Karpas-422 (cell line): ENCODE measurements around the gene NEURL1. TPM values are rescaled to one million over a fixed set of nuclear protein-coding genes. Genes with fewer than 3 reads are reported as not detected.

ENCODE experiments used
- DNase-seq: peaks from one replicate; pipeline ENCODE4 v3.0.0-alpha.2; 2015
- H2AFZ ChIP-seq: fragments of 200-600 bp; sonication (generic); 2 replicates; pipeline ENCODE4 v1.6.1; 2014; ENCODE audit warnings: antibody characterized with exemption, low read length, mixed read lengths
- H3K27ac ChIP-seq: fragments of 200-600 bp; sonication (generic); 2 replicates; pipeline ENCODE4 v1.5.1; 2014; ENCODE audit warnings: mild to moderate bottlenecking, low read length, moderate library complexity
- H3K27me3 ChIP-seq: fragments of 200-600 bp; sonication (generic); 2 replicates; pipeline ENCODE4 v1.6.1; 2014; ENCODE audit warnings: low read length, mixed read lengths
- H3K36me3 ChIP-seq: fragments of 200-600 bp; sonication (generic); 2 replicates; pipeline ENCODE4 v1.6.1; 2014; ENCODE audit warnings: low read length, mixed read lengths; ENCODE audit not compliant: insufficient read depth
- H3K4me1 ChIP-seq: fragments of 200-600 bp; sonication (generic); 2 replicates; pipeline ENCODE4 v1.6.1; 2014; ENCODE audit warnings: mild to moderate bottlenecking, low read length, mixed read lengths
- H3K4me2 ChIP-seq: fragments of 200-600 bp; sonication (generic); 2 replicates; pipeline ENCODE4 v1.6.1; 2014; ENCODE audit warnings: low read length, low read depth, mild to moderate bottlenecking; ENCODE audit not compliant: poor library complexity, severe bottlenecking
- H3K4me3 ChIP-seq: fragments of 200-600 bp; sonication (generic); 2 replicates; pipeline ENCODE4 v1.5.1; 2014; ENCODE audit warnings: mild to moderate bottlenecking, antibody characterized with exemption, low read length, mixed read lengths
- H3K79me2 ChIP-seq: fragments of 200-600 bp; sonication (generic); 2 replicates; pipeline ENCODE4 v1.6.1; 2014; ENCODE audit warnings: mild to moderate bottlenecking, low read length, mixed read lengths
- H3K9ac ChIP-seq: fragments of 200-600 bp; sonication (generic); 2 replicates; pipeline ENCODE4 v1.6.0; 2014; ENCODE audit warnings: low read length
- H3K9me2 ChIP-seq: fragments of 200-600 bp; sonication (generic), shearing (Covaris generic); replicated peaks from 2 replicates; pipeline ENCODE4 v1.6.0; 2014; ENCODE audit warnings: mild to moderate bottlenecking, low read length, moderate library complexity; ENCODE audit not compliant: insufficient read depth
- H3K9me3 ChIP-seq: fragments of 300-700, 200-600 bp; sonication (generic); 2 replicates; pipeline ENCODE4 v1.6.1; 2014; ENCODE audit warnings: low read length, mixed read lengths
- H4K20me1 ChIP-seq: fragments of 200-600 bp; sonication (generic); 2 replicates; pipeline ENCODE4 v1.6.1; 2014; ENCODE audit warnings: mild to moderate bottlenecking, antibody characterized with exemption, low read length, low read depth; ENCODE audit not compliant: insufficient read depth
- total RNA-seq: library from RNA; depleted of rRNA; stranded (reverse); fragments of >200 nt; shearing (Covaris generic); gene quantifications from 2 replicates; pipeline ENCODE4 v1.2.3, GENCODE V29; 2014; ENCODE audit warnings: low replicate concordance

NEURL1 gene
- total RNA-seq, 1 experiment from 2014 or later, result not detected

GRCh38 chr10:103610083-103610472 lies 116.6 kb downstream of the NEURL1 start:
- Histone ChIP-seq H3K9me3 (no peaks in the 10 kb centered on the region), H3K4me3 (no peak overlapping the region), H2AFZ (no peak overlapping the region), H3K4me2 (no peak overlapping the region), H3K9ac (no peak overlapping the region), H3K36me3 (no peaks in the 10 kb centered on the region), H3K4me1 (no peaks in the 10 kb centered on the region), H3K27ac (no peak overlapping the region), H3K79me2 (no peaks in the 10 kb centered on the region), H3K9me2 (no peaks in the 10 kb centered on the region), H4K20me1 (no peaks in the 10 kb centered on the region), H3K27me3 (no peaks in the 10 kb centered on the region)
- no peak for DNase-seq

DNA sequence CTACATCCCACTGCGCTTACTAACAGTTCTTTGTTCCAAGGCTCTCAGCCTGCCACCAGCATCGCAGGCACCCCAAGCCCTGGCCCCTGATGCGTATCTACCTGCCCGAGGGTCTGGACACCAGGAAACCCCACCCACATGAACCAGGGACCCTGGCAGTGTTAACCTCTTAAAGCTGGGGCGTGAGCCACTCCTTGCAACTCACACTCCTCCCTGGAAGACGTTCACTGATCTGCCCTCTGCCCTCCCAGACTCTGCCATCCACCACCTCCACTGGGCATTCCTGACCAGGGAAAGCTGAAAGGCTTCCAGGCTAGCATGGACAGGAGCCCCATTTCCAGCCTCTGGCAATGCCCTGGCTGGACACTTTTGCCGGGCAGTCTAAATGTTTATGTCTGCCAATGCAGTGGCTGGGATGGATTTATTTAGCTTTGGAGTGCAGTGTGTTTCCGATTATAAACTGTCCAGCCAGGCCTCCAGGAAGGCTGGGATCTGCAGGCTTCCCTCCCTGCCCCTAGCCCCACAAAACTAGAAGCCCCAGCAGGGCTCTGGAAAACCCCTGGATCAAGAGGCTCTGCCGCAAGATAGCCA lies 117.5 kb downstream of the NEURL1 start:
- no peak for DNase-seq
- no peaks in the 10 kb centered on the region for H3K79me2 ChIP-seq
- H3K9ac ChIP-seq, result no peak overlapping the region
- no peak overlapping the region for H3K4me3 ChIP-seq
- no peaks in the 10 kb centered on the region for H3K9me3 ChIP-seq
- no peaks in the 10 kb centered on the region for H3K27me3 ChIP-seq
- H3K4me1 ChIP-seq, result peaks cover under 1% of the 10 kb centered on the region
- H3K27ac ChIP-seq, result no peak overlapping the region
- no peaks in the 10 kb centered on the region for H3K9me2 ChIP-seq
- H3K36me3 ChIP-seq, result no peaks in the 10 kb centered on the region
- no peaks in the 10 kb centered on the region for H4K20me1 ChIP-seq
- no peak overlapping the region for H3K4me2 ChIP-seq
- no peak overlapping the region for H2AFZ ChIP-seq

DNA sequence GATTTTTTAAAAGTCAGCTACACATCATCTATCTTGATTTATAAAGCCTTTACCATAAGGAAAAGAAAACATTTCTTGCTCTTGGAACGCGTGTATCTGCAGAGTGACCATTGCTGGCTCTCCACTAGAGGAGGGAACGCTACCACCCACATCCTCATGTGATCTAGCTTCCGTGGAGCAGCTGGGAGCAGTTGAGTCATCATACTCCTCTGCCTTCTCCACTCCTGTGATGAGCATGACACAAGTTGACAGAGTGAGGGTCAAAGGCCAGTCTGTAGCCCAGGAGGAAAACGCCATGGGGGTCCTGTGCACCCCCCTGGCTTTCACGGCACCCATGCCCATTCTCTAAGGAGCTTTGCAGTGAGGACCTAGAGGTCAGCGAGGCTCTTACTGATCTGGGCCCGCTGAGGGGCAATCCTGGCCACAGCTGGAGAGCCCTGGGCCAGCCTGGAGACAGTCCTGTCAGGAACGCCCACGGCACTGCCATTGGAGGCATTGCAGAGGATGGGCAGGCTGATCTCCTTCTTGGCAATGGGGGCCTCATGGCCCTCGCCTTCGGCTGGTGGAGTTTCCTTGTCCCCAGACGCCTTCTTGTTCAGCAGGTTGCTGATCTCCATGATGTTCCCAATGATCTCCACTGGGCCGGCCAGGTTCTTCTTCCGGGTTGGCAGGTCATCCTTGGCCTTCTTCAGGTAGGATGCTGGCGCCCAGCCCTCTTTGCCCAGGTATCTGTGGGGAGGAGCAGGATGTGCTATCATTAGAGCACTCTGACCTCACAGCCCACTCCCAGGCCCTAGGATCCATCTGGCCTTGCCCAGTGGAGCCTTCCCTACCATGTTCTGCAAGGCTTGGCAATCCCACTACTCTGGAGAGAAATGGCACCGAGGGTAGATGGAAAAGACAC lies 119.2 kb downstream of the NEURL1 start:
- Histone ChIP-seq H3K27me3 (no peaks in the 10 kb centered on the region), H3K79me2 (no peaks in the 10 kb centered on the region), H3K4me2 (no peak overlapping the region), H3K4me1 (peaks cover 18% of the 10 kb centered on the region), H3K9ac (no peak overlapping the region), H4K20me1 (no peaks in the 10 kb centered on the region), H3K4me3 (no peak overlapping the region), H3K36me3 (no peaks in the 10 kb centered on the region), H2AFZ (no peak overlapping the region), H3K9me3 (no peaks in the 10 kb centered on the region), H3K27ac (no peak overlapping the region), H3K9me2 (no peaks in the 10 kb centered on the region)
- no peak for DNase-seq

- Histone ChIP-seq H3K27me3 (no peaks in the 10 kb centered on the region), H3K79me2 (no peaks in the 10 kb centered on the region), H3K4me1 (peaks cover 27% of the 10 kb centered on the region), H4K20me1 (no peaks in the 10 kb centered on the region), H3K27ac (no peak overlapping the region), H3K9ac (no peak overlapping the region), H3K4me3 (no peak overlapping the region), H3K36me3 (no peaks in the 10 kb centered on the region), H3K4me2 (no peak overlapping the region), H3K9me3 (no peaks in the 10 kb centered on the region), H3K9me2 (no peaks in the 10 kb centered on the region), H2AFZ (no peak overlapping the region)
- DNase-seq, result no peak
Observed at GRCh38 chr10:103613616-103614015, 120.1 kb downstream of the NEURL1 start.

DNA sequence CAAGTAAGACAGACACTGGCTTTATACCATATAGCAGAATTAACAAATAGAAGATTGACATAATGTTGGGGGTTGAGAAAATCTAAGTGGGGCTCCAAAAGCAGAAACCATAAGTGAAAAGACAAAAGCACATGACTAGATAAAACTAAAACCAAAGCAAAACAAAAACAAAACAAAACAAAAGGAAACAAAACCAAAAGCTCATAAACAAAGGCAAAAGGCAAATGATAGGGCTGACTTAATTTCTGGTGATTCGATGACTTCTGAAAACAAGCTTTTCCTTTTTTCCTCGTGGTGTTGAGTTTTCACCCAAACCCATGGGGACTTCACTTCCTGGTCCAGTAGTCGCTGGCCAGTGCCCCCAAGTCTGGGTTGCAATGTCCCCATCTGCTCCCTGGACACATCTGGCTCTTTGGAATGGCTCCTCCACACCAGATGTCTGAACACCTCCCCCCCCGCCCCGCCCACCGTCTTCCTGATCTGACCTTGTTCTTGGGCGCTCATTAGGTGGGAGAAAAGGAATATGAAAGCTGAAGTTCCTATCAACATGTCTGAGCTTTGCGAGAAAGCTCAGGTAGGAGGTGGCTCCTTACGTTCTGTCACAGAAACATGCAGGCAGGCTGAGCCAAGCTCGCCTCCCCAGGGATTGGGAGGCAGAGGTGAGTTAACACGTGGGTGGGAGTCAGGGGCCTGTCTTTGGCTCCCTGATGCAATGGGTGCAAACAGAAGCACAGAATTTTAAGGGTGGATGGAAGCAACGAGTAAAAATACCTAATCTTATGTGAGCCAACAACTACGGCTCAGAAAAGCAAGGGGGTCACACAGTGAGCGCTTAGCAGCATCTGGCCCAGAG lies 121.0 kb downstream of the NEURL1 start:
- Histone ChIP-seq H3K4me2 (no peak overlapping the region), H3K9ac (no peak overlapping the region), H3K27me3 (no peaks in the 10 kb centered on the region), H4K20me1 (no peaks in the 10 kb centered on the region), H3K36me3 (no peaks in the 10 kb centered on the region), H2AFZ (no peak overlapping the region), H3K4me3 (no peak overlapping the region), H3K9me3 (no peaks in the 10 kb centered on the region), H3K9me2 (no peaks in the 10 kb centered on the region), H3K79me2 (no peaks in the 10 kb centered on the region), H3K27ac (no peak overlapping the region), H3K4me1 (peaks cover 36% of the 10 kb centered on the region)
- no peak for DNase-seq

DNA sequence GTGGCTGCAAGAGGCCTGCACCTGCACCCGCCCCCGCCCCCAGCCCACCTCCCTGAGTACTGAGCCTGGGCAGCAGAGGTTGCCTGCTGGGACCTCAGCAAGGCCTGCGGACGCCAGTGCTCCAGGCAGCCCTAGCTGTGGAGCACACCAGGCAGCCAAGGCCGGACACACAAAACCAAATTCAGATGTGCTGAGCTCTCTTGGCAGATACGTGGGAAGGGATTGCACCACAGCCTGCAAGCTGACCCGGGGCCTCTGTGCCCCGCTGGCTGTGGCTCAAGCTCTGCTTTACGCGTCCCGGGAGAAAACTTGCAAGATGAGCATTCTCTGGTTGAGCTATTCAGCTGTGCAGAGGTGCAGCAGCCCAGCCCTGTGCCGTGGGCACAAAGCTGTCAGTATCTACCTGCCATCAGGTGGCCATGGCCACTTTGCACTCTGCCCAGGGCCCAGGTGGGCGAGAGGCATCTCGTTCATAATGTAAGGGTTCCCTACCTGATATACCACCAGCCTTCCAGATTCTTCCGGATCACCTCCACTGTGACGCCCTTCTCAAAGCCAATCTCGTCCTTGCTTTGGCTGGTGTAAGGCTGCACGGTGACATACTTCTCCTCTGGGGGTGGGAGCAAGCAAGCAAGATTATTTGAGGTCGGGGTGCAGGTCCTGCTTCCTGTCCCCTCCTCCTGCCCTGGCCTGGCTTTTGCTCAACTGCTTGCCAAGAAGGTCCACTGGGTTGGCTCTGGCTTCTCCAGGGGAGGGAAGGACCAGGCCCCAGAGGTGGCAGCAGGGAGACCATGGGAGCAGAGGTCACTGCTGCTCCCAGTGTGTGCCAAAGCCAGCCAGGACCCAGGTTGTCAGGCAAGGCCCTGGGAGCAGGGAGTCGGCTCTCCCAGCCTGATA lies 123.4 kb downstream of the NEURL1 start:
- Histone ChIP-seq H3K36me3 (no peaks in the 10 kb centered on the region), H3K4me3 (no peak overlapping the region), H4K20me1 (no peaks in the 10 kb centered on the region), H3K4me2 (no peak overlapping the region), H3K9me3 (no peaks in the 10 kb centered on the region), H3K27ac (peak overlapping the region; percentile 63), H3K4me1 (peaks cover 38% of the 10 kb centered on the region), H3K79me2 (no peaks in the 10 kb centered on the region), H3K27me3 (no peaks in the 10 kb centered on the region), H2AFZ (no peak overlapping the region), H3K9ac (no peak overlapping the region), H3K9me2 (no peaks in the 10 kb centered on the region)
- peak; percentile 73 for DNase-seq

DNA sequence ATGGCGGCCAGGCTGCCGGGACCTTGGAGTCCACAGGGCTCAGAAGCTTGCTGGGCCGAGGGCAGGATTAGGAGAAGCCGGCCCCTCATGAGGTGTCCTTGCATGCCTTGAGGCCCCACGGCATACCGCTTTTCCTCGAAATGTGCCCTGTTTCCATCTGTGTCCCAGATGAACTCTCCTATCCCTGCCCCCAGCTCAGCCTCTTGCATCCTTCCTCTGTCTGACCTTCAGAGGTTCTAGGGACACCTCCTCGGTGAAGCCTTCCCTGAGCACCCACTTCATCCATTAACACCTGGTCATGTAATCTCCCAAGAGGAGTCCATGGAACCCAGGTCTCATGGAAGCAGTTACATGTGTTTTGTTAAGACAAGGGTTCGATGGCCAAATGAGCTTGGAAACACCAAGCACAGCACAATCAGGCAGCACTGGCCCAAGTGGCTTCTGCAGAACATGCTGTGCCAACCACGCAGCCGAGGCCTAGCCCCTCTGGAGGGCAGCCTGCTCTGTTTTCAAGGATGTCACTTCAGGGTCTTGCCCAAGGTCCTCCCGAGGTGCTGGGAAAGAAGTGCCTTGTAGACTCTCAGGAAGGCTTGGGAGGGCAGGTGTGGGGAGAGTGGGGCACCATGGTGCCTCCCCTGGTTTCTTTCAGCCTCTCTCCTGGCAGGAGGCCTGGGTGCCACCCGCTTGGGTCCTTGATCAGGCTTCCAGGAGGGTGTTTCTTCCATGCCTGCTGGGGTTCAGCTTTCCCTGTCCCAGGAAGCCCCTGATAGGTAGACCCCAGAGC lies 124.3 kb downstream of the NEURL1 start:
- Histone ChIP-seq H3K4me3 (no peak overlapping the region), H3K4me1 (peaks cover 38% of the 10 kb centered on the region), H3K4me2 (no peak overlapping the region), H3K36me3 (no peaks in the 10 kb centered on the region), H3K27ac (peak overlapping the region; percentile 63), H3K9me2 (no peaks in the 10 kb centered on the region), H3K9ac (no peak overlapping the region), H3K9me3 (no peaks in the 10 kb centered on the region), H2AFZ (no peak overlapping the region), H4K20me1 (no peaks in the 10 kb centered on the region), H3K79me2 (no peaks in the 10 kb centered on the region), H3K27me3 (no peaks in the 10 kb centered on the region)
- peak; percentile 46 for DNase-seq
